Tibial nerve (tissue), 3 donors: ENCODE results near the gene MXD3.
A peak's percentile ranks its signal among the peaks of the same experiment; 100 is the strongest.

Experiments
- CTCF ChIP-seq, 5 experiments: fragments of 200-600 bp in 3 of 5; fragments of 450-650 bp in 2 of 5; sonication (generic) in 3 of 5; IDR thresholded peaks; one replicate each; pipeline ENCODE4 v1.5.1; 2016 to 2019; ENCODE audit warnings: antibody characterized with exemption in 5 of 5, mild to moderate bottlenecking in 3 of 5, moderate library complexity in 2 of 5
- POLR2A ChIP-seq, 2 donors: fragments of 450-650 bp; IDR thresholded peaks; one replicate each; pipeline ENCODE4 v1.6.1; 2017; ENCODE audit warnings: antibody characterized with exemption in 2 of 2, mild to moderate bottlenecking in 2 of 2, moderate library complexity in 2 of 2

GRCh38 chr5:177303925-177304391 lies 7.7 kb downstream of the MXD3 start:
- TF ChIP-seq CTCF (IDR thresholded peaks at IDR 0.05) (no peak), POLR2A (IDR thresholded peaks at IDR 0.05) (peak in 1 of 2 donors; percentile 25)
